Sciatic nerve (tissue), 2 donors: ENCODE measurements around the gene KCND3. TPM values are rescaled to one million over a fixed set of nuclear protein-coding genes. Genes with fewer than 3 reads are reported as not detected.
A peak's percentile ranks its signal among the peaks of the same experiment; 100 is the strongest.
"Not testable (repeated sequence)": the region's sequence is repeated elsewhere in the genome, so short reads cannot be mapped to it uniquely, and the experiment has no call there.

Source experiments
- ATAC-seq: fragments of 200-7000 bp; cut with Tn5 transposase; one replicate; pipeline ENCODE4 v1.9.1; 2020; ENCODE audit warnings: mild to moderate bottlenecking, moderate library complexity
- DNase-seq: peaks from one replicate; pipeline ENCODE4 v3.0.0-alpha.2; 2020; ENCODE audit warnings: low spot score
- intact Hi-C: fragments of 100-400 bp; cut with DNase I; formaldehyde crosslinking; loops from one replicate; pipeline ENCODE4 v1.14.2; 2022
- total RNA-seq: library from RNA; stranded (reverse); fragmentation: NEBNext Ultra II Directional; extraction: Animal tissue kit (Norgen Biotek cat#: 25700); gene quantifications from one replicate; pipeline ENCODE4 v1.2.1, GENCODE V29; 2021
- donor health status: DM: no; HTN: no; CAD: no.
- donor health status: DM: no; HTN: no; CAD: no.

KCND3 gene
- total RNA-seq, 1 donor from 2014 or later = 7.5 TPM

GRCh38 chr1:111743679-111744101, 245.8 kb downstream of the KCND3 start:
- no peak for DNase-seq
- intact Hi-C loops = loop anchor here (10.0 kb wide), 1 partner anchor 239 kb away; the partner anchor contains the start of genes ADORA3 and TMIGD3

GRCh38 chr1:111742938-111743549, 246.4 kb downstream of the KCND3 start:
- intact Hi-C loops = loop anchor here (10.0 kb wide), 1 partner anchor 238 kb away; the partner anchor contains the start of genes ADORA3 and TMIGD3
- DNase-seq (no peak), ATAC-seq (no peak)

More at GRCh38 chr1:111743679-111744101, 245.8 kb downstream of the KCND3 start:
- ATAC-seq = no peak

- not testable (repeated sequence) for DNase-seq, ATAC-seq
- intact Hi-C loops = loop anchor here (10.0 kb wide), 1 partner anchor 237 kb away; the partner anchor contains the start of genes ADORA3 and TMIGD3
Measured at GRCh38 chr1:111742292-111742691, 247.2 kb downstream of the KCND3 start.

- DNase-seq (peak; percentile 79), ATAC-seq (peak; percentile 78)
- intact Hi-C loops = loop anchor here (10.0 kb wide), 1 partner anchor 235 kb away; the partner anchor contains the start of genes ADORA3 and TMIGD3
Measured at GRCh38 chr1:111739925-111740765, 249.3 kb downstream of the KCND3 start.

GRCh38 chr1:111739194-111739924, 250.1 kb downstream of the KCND3 start, which contains the start of gene INKA2:
TSS of gene INKA2 (minus strand) at chr1:111739395. CDS start at chr1:111739242, 153 bp downstream.
- ATAC-seq (peak; percentile 93), DNase-seq (peak; percentile 92)
- intact Hi-C loops = no loop called here

- DNase-seq = peak; percentile 79
- peak; percentile 56 for ATAC-seq
- intact Hi-C loops = no loop called here
Measured at GRCh38 chr1:111738436-111739193, 250.9 kb downstream of the KCND3 start.

GRCh38 chr1:111738133-111738435, 251.4 kb downstream of the KCND3 start:
- intact Hi-C loops = no loop called here
- no peak for ATAC-seq
- no peak for DNase-seq

GRCh38 chr1:111737216-111738132, 252.0 kb downstream of the KCND3 start:
- intact Hi-C loops = no loop called here
- no peak for DNase-seq
- no peak for ATAC-seq

- no peak for DNase-seq
- no peak for ATAC-seq
- intact Hi-C loops = no loop called here
Measured at GRCh38 chr1:111736548-111737215, 252.8 kb downstream of the KCND3 start.

GRCh38 chr1:111735858-111736544, 253.5 kb downstream of the KCND3 start:
- intact Hi-C loops = no loop called here
- no peak for DNase-seq
- ATAC-seq = no peak

GRCh38 chr1:111735321-111735720, 254.1 kb downstream of the KCND3 start:
- DNase-seq (no peak), ATAC-seq (no peak)
- intact Hi-C loops = no loop called here

GRCh38 chr1:111734856-111735255, 254.6 kb downstream of the KCND3 start:
- ATAC-seq (no peak), DNase-seq (no peak)
- intact Hi-C loops = no loop called here

GRCh38 chr1:111734426-111734825, 255.0 kb downstream of the KCND3 start:
- no peak for ATAC-seq
- intact Hi-C loops = no loop called here
- DNase-seq = no peak

GRCh38 chr1:111733992-111734341, 255.5 kb downstream of the KCND3 start:
- intact Hi-C loops = no loop called here
- DNase-seq (no peak), ATAC-seq (peak; percentile 2)

GRCh38 chr1:111733183-111733991, 256.1 kb downstream of the KCND3 start:
- ATAC-seq (peak; percentile 74), DNase-seq (no peak)
- intact Hi-C loops = no loop called here

- no peak for DNase-seq
Measured at GRCh38 chr1:111732718-111733117, 256.8 kb downstream of the KCND3 start.

More at GRCh38 chr1:111732718-111733117, 256.8 kb downstream of the KCND3 start:
- no peak for ATAC-seq
- intact Hi-C loops = no loop called here
